RPMI8226 (cell line): ENCODE results near the gene FGFRL1.

Experiments
- DNase-seq: peaks from one replicate; pipeline ENCODE4 v3.0.0-alpha.2; 2015

Gene FGFRL1, protein sequence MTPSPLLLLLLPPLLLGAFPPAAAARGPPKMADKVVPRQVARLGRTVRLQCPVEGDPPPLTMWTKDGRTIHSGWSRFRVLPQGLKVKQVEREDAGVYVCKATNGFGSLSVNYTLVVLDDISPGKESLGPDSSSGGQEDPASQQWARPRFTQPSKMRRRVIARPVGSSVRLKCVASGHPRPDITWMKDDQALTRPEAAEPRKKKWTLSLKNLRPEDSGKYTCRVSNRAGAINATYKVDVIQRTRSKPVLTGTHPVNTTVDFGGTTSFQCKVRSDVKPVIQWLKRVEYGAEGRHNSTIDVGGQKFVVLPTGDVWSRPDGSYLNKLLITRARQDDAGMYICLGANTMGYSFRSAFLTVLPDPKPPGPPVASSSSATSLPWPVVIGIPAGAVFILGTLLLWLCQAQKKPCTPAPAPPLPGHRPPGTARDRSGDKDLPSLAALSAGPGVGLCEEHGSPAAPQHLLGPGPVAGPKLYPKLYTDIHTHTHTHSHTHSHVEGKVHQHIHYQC

DNA sequence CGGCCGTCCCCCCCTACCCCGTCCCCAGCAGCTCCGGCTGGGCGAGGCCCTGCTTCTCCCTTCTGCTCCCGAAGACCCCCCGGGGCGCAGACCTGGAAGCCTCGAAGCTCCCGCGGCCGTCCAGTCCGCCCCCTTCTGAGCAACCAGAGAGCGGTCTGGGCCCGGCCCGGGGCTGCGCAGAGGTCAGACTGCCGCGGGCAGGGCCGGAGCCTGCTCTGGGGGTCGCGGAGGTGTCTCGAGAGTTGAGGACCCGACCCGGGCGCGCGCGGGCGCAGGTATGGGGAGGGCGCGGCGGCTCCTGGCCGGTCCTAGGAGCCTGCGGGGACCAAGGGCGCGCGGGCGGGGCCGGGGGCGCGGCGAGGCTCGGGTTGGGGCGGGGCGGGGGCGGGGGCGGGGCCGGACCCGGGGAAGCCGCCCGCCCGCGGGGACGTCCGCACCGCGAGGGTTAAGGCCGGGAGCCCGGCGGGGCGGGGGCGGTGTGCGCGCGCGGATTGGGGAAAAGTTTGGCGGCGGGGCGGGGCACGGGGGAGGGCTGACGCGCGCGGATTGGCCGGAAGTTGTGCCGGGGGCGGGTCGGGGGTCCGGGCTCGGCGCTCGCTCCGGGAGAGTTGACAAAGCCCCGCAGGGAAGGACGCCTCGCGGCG lies at the start of gene FGFRL1:
Gene FGFRL1 (plus strand): TSS at position 605 of the 644 bp plus-strand sequence. CDS start 860 bp downstream, outside the sequence.
- DNase-seq = peak; percentile 91

DNA sequence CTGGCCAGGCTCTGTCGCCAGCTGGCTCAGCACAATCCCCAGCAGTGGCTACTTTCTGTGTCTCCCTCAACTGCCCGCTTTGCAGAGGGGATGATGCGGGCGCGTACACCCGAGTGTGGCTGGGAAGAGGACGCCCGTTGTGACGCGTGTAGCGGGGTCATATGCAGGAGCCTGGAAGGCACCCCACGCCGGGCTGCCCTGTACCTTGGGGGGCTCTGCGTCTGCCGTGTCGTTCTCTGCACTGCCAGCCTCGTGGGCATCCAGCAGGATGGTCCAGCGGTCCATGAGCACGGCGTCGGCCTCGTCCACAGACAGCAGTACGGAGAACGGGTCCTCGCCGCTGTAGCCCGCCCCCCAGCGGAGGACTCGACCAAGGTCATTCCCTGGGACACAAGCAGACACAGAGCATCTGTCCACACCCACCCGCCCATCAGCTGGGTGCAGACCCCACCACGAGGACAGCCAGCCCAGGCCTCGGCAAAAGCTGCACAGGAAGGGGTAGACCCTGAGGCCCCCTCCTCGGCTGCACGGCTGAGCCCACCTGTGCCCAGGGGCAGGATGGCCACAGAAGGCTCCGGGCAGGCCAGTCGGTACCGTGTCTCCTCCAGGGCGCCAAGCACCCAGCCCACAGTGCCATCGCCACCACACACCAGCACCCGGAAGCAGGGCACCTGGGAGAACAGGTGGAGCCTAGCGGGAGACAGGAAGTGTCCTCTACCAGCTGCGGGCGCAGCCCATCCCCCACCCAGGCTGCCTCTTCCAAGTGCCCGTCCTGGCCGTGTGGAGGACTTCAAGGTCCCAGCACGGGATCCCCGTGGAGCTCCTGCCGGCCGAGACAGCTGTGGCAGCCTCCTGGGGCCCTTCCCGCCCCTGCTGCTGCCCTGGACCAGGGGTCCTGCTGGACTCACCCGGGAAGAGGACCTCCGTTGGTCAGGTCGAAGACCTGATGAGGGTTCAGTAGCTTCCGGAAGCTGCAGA lies 48.9 kb upstream of the FGFRL1 start:
- DNase-seq = peak; percentile 56

DNA sequence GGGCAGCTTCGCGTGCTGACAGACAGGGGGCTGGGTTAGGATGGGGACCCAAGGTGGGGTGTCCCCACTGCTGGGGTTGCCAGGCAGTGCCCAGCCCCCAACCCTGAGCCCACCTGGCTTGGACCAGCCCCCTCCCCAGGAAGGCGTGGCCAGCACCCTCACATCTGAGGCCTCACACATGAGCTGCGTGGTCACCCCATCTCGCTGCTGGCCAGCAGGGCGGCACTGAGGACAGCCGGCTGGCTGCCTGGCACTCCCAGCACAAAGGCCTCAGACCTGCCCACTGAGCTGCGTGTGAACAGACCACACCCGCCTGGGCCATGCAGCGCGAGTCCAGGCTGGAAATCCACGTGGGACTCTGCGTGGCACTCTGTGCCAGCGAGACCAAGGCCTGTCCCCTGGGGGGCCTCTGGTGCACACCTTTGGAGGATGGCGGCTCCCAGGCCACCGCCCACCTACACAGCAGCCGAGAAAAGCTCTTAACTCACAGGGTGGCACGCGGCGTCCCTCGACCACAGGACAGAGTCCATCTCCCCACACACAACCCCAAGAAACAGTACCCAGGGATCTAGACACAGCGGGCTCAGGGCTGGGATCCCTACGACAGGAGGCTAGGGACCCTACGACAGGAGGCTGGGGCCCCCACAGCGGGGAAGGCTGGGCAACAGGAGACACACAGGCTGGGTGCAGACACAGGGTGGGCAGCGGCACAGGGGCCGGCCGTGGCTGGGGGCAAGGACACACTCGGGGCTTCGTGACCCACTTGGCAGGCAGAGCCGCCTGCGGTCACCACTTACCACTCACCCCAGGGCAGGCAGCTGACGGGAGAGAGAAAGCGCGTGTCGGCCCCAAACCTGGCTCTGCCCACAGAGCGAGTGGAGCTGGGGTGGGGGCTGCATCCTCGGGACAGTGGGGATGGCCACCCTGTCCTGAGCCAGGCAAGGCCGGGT lies 47.9 kb upstream of the FGFRL1 start:
- DNase-seq = no peak

DNA sequence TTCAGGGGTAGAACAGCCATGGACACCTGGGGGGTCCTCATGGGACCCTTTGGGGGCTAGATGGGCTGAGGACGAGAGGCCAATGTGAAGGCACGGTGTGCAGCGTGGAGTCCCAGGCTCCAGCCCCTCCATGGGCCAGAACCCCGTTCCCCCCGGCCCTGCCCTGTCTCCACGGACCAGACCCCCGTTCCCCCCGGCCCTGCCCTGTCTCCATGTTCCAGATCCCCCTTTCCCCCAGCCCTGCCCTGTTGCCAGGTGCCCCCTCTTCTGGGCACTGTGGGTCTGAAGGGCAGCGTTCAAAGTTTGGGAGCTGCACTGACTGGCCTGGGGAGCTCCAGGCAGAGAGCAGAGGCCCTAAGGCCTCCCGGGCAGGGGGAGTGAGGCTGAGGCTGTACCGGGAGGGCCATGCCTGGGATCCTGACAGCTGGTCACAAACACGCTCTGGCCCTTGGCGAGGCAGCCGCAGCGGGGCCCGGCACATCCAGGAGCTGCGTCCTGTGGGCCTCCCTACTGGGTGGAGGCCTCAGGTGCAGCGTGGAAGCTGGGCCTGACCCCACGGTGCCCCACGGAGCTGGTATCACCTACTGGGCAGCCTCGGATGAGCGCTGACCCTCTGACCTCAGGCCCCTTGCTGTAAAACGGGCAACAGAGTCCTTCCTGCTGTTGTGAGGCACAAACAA lies 46.9 kb upstream of the FGFRL1 start:
- no peak for DNase-seq

DNA sequence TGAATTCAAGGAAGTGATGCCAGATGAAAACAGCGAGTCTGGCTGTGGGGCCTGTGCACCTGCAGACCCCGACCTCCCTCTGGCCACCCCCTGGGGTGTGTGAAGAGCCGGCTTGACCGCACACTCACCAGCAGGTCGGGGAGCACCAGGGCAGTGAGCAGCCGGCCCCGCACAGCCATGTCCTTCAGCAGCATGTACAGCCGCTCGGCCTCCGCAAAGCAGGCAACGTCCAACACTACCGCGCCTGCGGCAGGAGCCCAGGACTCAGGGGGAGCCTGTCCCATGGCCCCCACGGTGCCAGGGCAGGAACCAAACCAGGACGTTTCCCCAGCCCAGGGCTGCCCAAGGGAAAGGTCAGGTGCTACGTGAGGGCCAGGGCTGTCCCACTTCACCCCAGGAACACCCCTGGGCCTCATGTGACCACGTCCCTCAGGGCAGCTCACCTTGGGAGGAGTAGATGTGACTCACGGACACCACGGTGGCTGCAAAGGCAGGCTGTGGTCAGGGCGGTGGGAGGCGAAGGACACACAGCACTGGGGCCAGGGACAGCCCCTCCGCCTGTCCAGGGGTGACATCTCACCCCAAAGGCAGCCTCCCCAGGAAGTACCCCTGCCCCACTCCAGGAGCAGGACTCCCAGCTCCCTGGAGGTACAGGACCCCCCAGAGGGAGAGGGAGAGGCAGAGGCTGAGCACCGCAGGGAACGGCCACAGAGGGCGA lies 46.2 kb upstream of the FGFRL1 start:
- DNase-seq = no peak

DNA sequence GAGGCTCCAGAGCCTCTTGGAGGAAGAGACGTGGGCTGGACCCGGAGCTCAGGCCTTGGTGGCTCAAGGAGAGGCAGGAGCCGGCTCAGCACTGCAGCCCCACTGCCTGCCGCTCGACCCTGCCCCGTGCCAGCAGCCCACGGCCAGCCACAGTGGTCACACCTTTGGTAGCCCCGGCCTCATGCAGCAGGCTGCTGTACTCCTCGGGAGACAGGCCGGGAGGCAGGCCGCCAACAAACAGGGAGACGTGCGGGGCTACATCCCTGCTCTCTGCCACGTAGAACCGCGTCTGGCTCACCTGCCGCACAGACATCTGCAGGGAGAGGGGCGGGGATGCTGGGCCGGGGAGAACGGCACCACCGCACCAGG lies 45.7 kb upstream of the FGFRL1 start:
- no peak for DNase-seq

DNA sequence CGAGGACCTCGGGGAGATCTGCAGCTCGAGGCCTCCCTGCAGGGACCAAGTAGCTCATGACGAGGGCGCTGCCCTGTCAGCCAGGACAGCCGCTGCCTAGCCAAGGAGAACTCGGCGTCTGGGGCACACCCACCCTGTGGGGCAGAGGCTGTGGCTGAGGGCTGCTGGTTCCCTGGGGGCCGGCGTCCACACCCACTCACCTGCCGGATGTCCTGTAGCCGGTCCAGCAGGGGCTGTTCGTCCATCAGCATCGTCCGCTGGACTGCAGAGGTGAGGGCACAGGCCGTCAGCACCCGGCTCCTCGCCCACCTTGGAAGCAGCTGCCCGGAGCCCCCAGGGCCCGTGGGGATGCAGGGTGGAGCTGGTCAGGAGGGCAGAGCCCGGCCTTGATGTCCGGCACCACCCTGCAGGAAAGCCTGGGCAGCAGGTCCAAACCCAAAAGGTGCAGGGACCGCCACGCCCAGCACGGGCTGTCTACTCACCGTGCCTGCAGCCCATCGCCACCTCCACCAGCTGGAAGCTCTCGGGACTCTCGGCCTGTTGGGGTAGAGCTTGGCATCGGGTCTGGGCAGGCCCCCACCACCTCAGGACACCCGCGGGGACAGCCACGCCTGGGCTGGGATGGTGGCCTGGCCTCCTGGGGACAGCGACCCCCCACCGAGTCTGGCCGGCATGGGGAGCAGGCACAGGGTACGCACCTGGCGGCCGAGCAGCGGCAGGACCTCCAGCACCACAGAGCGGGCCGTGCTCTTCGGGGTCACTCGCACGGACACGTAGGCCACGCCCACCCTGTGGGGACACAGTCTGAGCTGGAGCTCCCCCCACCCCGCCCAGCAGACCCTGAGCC lies 44.9 kb upstream of the FGFRL1 start:
- DNase-seq = no peak

DNA sequence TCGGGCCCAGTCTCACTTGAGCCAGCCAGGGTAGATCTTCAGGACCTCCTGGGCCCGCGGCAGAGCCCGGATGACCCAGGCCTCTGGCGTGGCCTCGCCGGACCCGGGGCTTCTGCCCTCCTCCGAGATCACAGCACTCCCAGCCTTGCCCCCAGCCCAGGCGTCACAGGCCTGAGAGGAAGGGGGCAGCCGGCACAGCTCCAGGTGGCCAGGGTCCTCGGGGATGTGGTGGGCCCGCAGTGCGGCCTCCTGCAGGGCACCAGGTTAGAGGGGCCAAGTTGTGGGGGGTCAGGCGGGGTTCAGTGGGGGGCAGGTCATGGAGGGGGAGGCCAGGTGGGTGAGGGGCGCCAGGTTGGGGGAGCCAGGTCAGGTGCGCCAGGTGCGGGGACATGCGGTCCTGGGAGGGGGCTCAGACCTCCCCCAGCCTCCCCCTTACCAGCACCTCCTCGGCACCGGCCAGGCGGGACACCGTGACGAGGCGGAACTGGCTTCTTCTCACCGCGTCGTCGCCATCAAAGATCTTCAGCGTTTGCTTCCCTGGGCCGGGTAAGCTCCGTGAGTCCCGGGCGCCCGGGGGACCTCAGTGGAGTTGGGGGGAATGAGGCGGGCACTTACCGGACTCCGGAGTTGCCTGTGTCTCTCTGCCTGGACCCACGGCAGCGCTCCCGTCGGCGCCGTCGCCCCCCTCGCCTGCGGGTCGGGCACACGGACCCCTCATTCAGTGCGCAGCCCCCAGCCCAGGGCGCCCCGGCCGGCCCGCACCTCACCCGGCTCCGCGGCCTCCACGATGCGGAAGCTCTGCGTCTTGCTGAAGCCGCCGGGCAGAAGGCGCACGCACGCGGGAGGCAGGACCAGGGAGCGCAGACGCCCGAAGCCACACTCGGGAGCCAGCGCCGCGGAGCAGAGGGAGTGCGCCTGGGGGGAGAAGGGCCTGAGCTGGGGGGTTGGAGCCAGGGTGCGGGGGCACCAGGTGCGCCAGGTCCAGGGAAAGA lies 44.0 kb upstream of the FGFRL1 start:
- no peak for DNase-seq

DNA sequence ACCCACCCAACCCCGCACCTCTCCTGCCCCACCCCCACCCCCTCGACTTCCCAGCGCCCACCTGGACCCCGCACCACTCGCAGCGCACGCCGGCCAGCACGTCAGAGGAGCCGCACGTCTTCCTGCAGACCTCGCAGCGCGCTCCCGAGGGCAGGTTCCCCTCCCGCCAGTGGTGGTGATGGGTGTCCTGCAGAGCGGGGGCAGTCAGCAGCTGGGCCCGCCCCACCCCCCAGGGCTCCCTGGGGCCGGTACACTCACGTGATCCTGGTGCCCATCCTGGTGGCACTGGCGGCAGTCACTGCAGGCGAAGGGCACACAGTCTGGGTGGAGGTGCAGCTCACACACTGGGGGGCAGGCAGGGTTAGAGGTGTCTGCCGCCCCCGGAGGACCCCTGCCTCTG lies 43.2 kb upstream of the FGFRL1 start:
- no peak for DNase-seq

DNA sequence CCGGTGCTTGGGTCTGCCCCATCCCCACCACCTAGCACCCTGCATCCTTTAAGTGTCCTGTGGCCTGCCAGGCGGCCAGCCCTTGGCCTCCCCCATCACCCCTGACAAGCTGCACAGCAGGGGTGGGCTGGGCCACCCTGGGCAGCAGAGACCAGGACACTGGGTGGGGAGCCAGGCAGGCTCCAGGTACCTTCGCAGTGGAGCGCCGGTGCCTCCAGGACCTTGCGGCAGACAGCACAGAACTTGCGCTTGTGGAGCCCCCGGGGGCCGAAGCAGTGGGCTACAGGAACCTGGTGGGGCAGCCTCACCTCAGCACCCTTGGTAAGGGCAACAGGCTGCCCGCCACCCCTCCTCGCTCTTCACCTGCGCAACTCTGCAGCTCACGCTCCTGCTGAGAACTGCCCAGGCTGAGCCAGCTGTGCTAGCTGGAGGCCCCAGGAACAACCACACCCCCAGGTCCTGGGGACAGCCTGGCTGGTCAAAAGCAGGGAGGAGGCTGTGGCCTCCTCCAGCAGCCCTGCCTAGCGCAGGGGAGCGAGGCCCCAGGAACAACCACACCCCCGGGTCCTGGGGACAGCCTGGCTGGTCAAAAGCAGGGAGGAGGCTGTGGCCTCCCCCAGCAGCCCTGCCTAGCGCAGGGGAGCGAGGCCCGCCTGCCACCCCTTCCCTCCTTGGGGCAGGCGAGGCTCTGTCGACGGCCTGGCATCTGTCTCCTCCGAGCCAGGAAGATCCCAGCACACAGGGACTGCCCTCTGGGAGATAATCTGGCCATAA lies 42.6 kb upstream of the FGFRL1 start:
- no peak for DNase-seq

DNA sequence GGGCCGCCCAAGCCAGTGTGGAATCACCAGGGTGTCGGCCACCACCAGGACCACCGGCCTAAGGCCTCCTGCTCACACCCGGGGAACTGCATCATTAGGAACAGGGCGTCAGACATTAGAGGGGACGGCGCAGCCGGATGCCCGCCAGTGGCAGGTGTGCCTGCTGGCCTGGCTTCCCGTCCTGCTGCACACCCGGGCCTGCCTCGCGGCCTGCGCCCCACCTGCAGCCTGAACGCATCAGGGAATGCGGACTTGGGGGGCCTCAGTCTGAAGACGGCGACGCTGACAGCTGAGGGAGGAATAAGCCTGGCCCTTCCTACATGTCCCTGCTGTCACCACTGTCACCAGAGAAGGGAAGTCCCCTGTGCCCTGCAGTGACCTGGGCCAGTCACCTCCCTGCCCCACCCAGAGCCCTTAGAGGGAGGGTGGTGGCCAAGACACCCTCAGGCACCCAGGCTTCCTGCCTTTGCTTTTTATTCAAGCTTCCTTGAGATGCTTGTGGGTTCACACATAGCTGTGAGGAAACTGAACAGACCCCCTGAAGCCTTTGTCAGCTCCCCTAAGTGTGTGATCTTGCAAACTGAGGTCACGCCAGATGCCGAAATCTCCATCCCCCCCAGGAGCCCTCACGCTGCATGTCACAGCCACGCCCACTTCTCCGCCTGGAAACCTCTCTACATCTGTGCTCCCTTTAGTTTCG lies 41.2 kb upstream of the FGFRL1 start:
- DNase-seq = no peak

DNA sequence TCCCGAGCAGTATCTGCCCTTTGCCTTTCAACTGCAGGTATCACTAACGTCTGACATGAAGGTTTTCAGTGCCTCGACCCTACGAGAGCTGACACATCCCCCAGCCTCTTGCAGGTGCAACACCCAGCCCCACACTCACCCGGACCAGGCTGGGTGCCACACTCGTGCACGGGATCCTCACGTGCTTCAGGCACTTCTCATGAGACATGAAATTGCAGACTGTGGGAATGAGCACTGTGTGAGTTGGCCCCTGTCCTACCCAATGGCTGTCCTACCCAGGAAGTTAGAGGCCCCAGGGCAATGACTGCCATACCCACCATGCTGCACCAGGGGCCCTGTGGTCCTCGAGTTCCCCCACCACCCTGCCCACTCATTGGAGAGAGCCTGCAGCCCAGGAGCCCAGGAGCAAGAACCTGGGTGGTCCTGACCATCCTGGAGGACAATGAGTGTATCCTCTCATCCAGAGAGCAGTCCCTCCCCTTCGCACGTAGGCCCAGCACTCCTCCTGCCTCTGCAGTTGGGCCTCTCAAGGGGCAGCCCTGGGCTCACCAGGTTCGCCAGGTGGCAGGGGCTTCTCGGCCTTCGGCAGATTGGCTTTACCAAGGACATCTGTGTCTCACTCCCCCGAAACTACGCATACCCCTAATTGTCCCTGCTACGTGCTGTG lies 40.4 kb upstream of the FGFRL1 start:
- DNase-seq = no peak

DNA sequence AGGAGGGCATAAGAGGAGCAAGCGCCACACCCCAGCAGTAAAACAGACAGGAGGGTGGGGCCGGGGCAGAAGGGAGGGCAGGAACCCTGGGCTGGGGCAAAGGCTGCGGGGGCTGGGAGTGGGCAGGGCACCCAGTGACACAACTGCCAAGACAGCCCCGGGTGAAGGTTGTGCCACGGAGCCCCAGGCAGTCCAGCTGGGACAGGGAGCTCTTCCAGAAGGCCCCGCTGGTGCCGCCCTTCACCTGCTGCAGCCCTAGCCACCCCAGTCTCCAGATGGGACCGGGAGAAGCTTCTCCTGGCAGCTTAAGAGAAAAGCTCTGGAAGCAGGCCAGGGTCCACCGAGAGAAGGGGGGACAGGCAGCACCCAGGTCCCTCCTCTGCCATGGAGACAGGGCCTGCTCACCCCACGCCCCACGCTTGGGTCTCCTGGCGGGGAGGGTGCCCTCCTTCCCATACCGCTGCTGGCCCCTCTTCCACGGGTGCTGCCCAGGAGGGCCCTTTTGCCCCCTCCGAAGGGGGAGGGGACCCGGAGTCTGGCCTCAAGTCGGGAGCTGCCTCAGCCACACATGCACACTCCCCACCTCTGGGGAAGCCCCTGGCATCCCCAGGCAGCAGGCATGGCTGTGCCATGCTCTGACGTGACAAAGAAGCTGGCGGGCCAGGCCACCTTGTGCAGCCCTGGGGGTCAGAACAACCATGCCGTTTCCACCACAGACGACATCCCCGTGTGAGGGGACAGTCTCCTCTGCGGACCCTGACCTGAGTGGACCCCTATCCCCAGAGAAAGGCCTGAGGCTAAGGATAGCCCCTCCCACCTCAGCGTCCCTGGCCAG lies 39.5 kb upstream of the FGFRL1 start:
- no peak for DNase-seq

DNA sequence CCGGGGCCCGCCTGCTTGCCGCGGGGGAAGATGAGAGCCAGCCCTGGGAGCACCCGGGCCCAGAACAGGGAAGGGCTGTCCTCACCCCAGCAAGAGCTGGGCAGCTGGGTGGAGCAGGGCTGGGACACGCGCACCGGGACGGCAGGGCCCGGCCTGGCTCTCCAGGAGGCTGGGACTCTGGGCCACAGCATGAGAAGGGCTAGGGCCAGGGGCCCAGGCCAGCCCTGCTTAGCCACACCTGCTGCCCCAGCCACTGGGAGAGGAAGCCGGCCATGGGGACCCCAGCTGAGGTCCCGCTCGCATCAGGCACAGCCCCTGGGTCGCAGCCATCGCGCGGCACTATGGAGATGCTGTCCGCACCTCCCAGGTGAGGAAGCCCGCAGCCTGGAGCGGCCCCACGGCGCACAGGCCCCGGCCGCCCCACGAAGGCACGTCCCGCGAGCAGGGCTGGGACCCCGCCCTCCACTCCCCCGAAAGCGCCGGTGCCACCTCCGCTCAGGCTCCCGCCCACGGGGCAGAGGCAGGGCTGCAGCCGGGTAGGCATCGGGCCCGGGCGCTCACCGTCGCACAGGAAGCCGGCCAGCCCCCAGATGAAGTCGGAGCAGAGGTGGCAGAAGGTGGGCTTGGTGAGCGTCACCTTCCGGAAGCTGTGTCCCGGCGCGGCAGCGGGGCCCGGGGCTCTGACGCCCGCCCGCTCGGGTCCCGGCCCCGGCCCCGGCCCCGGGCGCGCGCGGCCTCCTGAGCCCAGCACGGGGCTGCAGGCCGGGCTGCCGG lies 38.6 kb upstream of the FGFRL1 start:
- DNase-seq = no peak
